ENCODE results near the gene LRRC8C. TPM values are rescaled to one million over a fixed set of nuclear protein-coding genes. Genes with fewer than 3 reads are reported as not detected.

LRRC8C gene
- total RNA-seq, 2 experiments from 2014 or later, result 32.9 to 35.0 TPM

DNA sequence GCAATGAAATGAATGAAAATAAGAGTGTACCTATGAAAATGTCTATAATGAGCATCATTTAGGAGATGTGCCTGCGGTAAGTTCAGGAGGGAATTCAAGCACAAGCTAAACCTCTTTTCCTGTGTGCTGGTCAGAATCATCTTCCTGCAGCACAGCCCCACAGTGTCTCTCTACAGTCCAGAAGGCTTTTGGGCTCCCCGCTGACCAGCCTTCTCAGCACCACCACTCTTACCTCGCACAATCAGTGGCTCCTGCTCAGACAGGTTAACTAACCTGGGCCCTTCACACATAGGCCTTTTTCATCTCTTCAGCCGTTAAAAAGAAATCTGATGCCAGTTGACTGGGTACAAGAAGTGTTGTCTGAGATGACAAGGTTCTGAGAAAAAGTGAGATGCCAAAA is 57.7 kb downstream of the LRRC8C start:
- Mint-ChIP-seq H3K36me3 (ENCODE audit: low read depth) (peaks cover 72% of the 10 kb centered on the region), H3K4me1 (ENCODE audit: low read depth) (peaks cover 51% of the 10 kb centered on the region), H3K9me3 (ENCODE audit: insufficient read depth) (no peaks in the 10 kb centered on the region), H3K4me3 (no peak overlapping the region), H3K27ac (peak overlapping the region; percentile 59), H3K27me3 (ENCODE audit: low read depth) (no peaks in the 10 kb centered on the region)
- ChIA-PET CTCF (no interaction called here), POLR2A (no interaction called here)
- DNase-seq (no peak), ATAC-seq (no peak)

DNA sequence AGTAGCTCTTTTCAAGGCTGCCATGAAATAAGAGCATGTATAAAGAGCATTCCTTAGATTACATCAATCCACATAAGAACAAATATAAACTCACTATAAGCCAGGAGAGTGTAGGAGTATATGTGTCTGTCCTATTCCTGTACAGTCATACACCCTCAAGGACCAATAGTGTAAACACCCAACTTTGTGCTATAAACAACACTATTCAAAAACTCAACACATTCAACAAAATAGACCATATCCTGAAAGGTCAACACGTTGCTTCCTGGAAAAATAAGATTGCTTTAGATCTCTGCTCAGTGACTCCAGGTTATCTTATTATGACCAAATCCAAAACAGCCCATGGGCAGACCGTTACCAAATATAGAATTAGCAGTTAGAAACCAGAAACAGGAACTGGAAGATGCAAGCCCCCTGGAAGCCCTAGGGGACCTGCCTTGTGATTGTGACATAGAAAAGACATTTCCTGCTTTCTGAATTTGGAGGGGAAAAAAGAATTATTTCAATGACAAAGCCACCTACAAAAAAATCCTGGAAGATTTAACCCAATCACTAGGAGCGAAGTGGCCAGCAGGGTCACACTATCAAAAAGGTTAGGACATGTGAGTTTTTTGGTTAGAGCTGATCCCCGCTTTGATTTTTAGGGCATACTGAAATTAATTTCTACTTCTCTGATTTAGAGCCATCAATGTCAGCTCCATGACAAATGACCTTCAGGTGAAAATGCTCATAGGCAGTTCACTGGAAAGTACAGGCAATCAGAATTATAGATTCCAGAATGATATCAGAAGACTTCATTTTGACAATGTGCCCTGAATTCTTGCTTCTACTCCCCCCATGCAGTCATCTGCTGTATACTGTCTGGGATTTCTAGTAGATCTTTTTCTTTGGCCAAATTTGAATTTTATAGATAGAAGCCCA is 59.9 kb downstream of the LRRC8C start:
- H3K27me3 Mint-ChIP-seq (ENCODE audit: low read depth), result no peaks in the 10 kb centered on the region
- no peaks in the 10 kb centered on the region for H3K9me3 Mint-ChIP-seq (ENCODE audit: insufficient read depth)
- H3K4me1 Mint-ChIP-seq (ENCODE audit: low read depth), result peaks cover 61% of the 10 kb centered on the region
- peak; percentile 45 for ATAC-seq
- DNase-seq, result no peak
- ChIA-PET POLR2A (interaction anchor here (0.7 kb wide), 1 partner anchor 65 kb away, joined by 3 read pairs; no protein-coding TSS in a partner anchor), CTCF (interaction anchor here (0.7 to 6.1 kb wide), 8 partner anchors 10 to 74 kb away, joined by 3 to 50 read pairs (median 4); no protein-coding TSS in a partner anchor)
- peak overlapping the region; percentile 74 for H3K27ac Mint-ChIP-seq
- H3K4me3 Mint-ChIP-seq, result no peak overlapping the region
- peaks cover 63% of the 10 kb centered on the region for H3K36me3 Mint-ChIP-seq (ENCODE audit: low read depth)

DNA sequence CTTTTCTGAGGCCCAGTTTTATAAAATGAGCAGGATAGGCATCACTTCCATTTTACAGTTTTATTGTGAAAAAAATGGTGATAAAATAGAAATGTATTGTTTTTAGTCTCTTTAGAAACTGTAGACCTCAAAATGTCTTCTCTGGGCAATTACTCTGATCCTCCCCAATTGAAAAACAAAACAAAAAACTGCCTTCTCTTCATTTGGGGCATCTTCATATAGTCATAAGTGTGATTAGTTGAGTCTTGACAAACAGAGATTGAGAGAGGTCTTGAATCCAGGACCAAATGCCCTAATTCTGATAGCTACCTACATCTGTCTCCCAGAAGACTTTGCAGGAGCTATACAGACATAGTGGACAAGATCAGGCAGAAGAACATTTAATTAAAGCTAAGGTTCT is 62.9 kb downstream of the LRRC8C start:
- CTCF ChIA-PET, result interaction anchor here (0.9 to 6.1 kb wide), 11 partner anchors 8 to 212 kb away, joined by 3 to 50 read pairs (median 4); partner anchors contain the start of gene LRRC8C
- H3K9me3 Mint-ChIP-seq (ENCODE audit: insufficient read depth), result no peaks in the 10 kb centered on the region
- ATAC-seq (no peak), DNase-seq (no peak)
- peaks cover 82% of the 10 kb centered on the region for H3K4me1 Mint-ChIP-seq (ENCODE audit: low read depth)
- no peak overlapping the region for H3K4me3 Mint-ChIP-seq
- peak overlapping the region; percentile 51 for H3K27ac Mint-ChIP-seq
- no peaks in the 10 kb centered on the region for H3K27me3 Mint-ChIP-seq (ENCODE audit: low read depth)
- peaks cover 62% of the 10 kb centered on the region for H3K36me3 Mint-ChIP-seq (ENCODE audit: low read depth)
- POLR2A ChIA-PET, result interaction anchor here (0.9 to 1.5 kb wide), 2 partner anchors 61 to 63 kb away, joined by 4 read pairs; partner anchors contain the start of gene LRRC8C

DNA sequence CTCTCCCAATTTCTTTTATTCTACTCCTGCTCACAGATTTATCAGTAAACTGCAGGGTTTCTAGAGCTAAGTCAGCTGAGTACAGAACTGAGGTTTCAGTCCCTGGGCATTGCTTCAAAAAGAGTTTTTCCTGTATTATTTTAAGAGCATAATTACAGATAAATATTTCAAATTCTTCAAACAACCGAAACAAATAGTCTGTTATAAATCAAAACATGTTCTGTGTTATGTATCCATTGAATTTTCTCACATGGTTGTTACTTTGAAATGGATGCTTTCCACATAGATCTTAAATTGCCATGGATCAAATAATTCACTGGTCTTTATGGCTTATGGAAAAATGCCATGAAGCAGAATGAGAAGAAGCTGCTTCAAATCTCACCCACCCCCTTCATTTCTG is 64.5 kb downstream of the LRRC8C start:
- ATAC-seq, result no peak
- H3K36me3 Mint-ChIP-seq (ENCODE audit: low read depth), result peaks cover 73% of the 10 kb centered on the region
- H3K27ac Mint-ChIP-seq, result peak overlapping the region; percentile 17
- peaks cover 85% of the 10 kb centered on the region for H3K4me1 Mint-ChIP-seq (ENCODE audit: low read depth)
- CTCF ChIA-PET, result interaction anchor here (1.0 to 6.1 kb wide), 5 partner anchors 9 to 214 kb away, joined by 3 to 50 read pairs (median 4); no protein-coding TSS in a partner anchor
- H3K27me3 Mint-ChIP-seq (ENCODE audit: low read depth), result no peaks in the 10 kb centered on the region
- POLR2A ChIA-PET, result interaction anchor here (1.5 kb wide), 1 partner anchor 65 kb away, joined by 4 read pairs; no protein-coding TSS in a partner anchor
- DNase-seq, result no peak
- H3K4me3 Mint-ChIP-seq, result no peak overlapping the region
- no peaks in the 10 kb centered on the region for H3K9me3 Mint-ChIP-seq (ENCODE audit: insufficient read depth)

DNA sequence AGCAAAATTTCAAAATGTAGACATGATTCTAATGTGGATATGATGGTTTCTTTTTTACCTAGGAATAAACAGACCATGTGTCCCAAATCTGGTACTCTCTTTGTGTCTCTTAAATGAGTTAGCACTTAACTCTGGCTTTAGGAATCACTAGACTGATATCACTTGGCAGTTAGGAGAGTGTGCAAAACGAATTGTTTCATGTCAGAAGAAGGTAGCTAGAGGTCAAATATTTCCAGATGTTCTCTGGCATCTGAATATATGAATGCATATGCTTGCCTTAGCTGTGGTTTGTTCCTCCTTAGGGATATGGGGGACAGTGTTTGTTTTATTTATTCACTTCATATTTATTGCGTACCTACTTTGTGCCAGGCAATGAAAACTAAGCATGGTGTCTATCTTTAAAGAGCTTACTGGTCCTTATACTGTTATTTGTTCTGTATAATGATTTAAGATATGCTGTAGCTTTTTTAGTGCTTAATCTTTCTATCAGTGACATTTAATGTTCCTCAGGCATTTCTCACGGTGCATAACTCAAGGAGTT is 65.2 kb downstream of the LRRC8C start:
- H3K36me3 Mint-ChIP-seq (ENCODE audit: low read depth), result peaks cover 72% of the 10 kb centered on the region
- H3K27me3 Mint-ChIP-seq (ENCODE audit: low read depth), result no peaks in the 10 kb centered on the region
- ATAC-seq (no peak), DNase-seq (no peak)
- no peaks in the 10 kb centered on the region for H3K9me3 Mint-ChIP-seq (ENCODE audit: insufficient read depth)
- H3K4me3 Mint-ChIP-seq, result no peak overlapping the region
- CTCF ChIA-PET, result interaction anchor here (0.8 to 2.0 kb wide), 10 partner anchors 10 to 215 kb away, joined by 3 to 27 read pairs (median 3); no protein-coding TSS in a partner anchor
- peaks cover 81% of the 10 kb centered on the region for H3K4me1 Mint-ChIP-seq (ENCODE audit: low read depth)
- POLR2A ChIA-PET, result interaction anchor here (1.5 kb wide), 1 partner anchor 65 kb away, joined by 4 read pairs; no protein-coding TSS in a partner anchor
- peak overlapping the region; percentile 9 for H3K27ac Mint-ChIP-seq

DNA sequence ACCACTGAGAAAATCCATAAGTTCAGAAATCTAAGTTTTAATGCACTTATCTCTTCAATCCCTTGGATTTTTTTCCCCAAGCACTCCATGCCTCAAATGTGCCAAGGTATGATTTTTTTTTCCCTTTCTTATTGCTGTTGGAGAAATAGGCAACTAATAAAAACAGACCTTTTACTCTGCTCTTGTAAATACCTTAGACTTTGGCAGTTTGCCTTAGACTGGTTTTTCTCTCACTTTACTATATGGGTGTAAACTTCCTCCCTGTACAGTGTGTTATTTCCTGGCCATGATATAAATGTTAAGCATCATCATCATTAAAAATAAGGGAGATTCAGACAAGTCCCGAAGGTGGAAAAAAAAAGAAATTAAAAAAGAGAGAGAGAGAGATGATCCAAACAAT is 65.7 kb downstream of the LRRC8C start:
- Mint-ChIP-seq H3K27me3 (ENCODE audit: low read depth) (no peaks in the 10 kb centered on the region), H3K4me1 (ENCODE audit: low read depth) (peaks cover 81% of the 10 kb centered on the region), H3K27ac (peak overlapping the region; percentile 90), H3K36me3 (ENCODE audit: low read depth) (peaks cover 71% of the 10 kb centered on the region), H3K4me3 (peak overlapping the region; percentile 29), H3K9me3 (ENCODE audit: insufficient read depth) (no peaks in the 10 kb centered on the region)
- POLR2A ChIA-PET, result interaction anchor here (1.5 kb wide), 1 partner anchor 64 kb away, joined by 4 read pairs; no protein-coding TSS in a partner anchor
- CTCF ChIA-PET, result interaction anchor here (0.8 to 2.0 kb wide), 13 partner anchors 9 to 215 kb away, joined by 3 to 27 read pairs (median 3); partner anchors contain the start of gene LRRC8C
- ATAC-seq (peak; percentile 34), DNase-seq (no peak)

DNA sequence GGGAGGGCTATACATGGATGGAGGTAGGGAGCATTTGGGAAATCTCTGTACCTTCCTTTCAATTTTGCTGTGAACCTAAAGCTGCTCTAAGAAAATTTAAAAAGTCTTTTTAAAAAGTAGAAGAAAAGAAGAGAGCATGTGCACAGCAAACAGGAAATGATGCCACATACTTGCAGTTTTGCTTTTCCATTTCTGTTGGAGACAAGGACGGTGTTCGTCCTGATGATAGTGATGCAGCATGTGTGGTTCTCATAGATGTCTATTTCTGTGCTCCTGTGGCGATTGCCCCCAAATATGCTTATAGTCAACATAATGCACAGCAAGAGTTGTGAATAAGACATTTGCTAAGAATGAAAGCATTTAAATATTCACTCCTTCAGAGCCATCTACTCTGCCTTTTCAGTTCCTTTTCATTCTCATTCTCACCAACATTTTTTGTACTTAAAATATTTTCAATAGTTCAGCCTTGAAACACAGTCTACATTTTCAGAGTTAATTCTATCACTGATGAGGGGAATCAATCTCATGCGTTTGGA is 66.6 kb downstream of the LRRC8C start:
- no peaks in the 10 kb centered on the region for H3K27me3 Mint-ChIP-seq (ENCODE audit: low read depth)
- ATAC-seq (peak; percentile 64), DNase-seq (no peak)
- POLR2A ChIA-PET, result no interaction called here
- no peaks in the 10 kb centered on the region for H3K9me3 Mint-ChIP-seq (ENCODE audit: insufficient read depth)
- peaks cover 81% of the 10 kb centered on the region for H3K4me1 Mint-ChIP-seq (ENCODE audit: low read depth)
- CTCF ChIA-PET, result interaction anchor here (1.0 to 2.0 kb wide), 6 partner anchors 8 to 67 kb away, joined by 3 to 27 read pairs (median 4); partner anchors contain the start of gene LRRC8C
- H3K27ac Mint-ChIP-seq, result peak overlapping the region; percentile 90
- H3K36me3 Mint-ChIP-seq (ENCODE audit: low read depth), result peaks cover 72% of the 10 kb centered on the region
- H3K4me3 Mint-ChIP-seq, result peak overlapping the region; percentile 23

DNA sequence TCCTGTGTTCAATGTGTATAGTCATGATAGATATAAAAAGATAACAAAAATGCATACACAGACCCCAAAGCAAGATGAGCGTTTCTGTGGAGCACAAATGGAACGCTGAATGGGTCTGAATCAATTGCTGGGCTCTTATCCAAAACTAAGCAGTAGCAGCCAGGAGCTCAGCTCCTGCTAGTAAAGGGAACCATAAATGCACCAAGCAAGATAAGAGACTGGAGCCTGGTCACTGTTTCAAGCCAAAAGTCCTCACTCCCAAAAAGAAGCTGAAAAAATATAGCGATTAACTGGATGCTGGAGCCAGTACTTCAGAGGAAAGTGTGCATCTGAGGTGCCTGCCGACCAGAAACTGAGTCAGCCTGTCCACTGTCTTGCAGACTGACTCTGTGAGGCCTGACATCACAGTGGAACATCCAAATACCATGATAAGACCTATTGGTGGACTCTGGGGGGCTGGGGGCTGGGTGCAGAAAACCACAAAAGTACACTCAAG is 68.9 kb downstream of the LRRC8C start:
- POLR2A ChIA-PET, result no interaction called here
- no peaks in the 10 kb centered on the region for H3K27me3 Mint-ChIP-seq (ENCODE audit: low read depth)
- H3K9me3 Mint-ChIP-seq (ENCODE audit: insufficient read depth), result no peaks in the 10 kb centered on the region
- no peak overlapping the region for H3K27ac Mint-ChIP-seq
- H3K4me1 Mint-ChIP-seq (ENCODE audit: low read depth), result peaks cover 75% of the 10 kb centered on the region
- peak; percentile 43 for ATAC-seq
- CTCF ChIA-PET, result interaction anchor here (1.5 to 1.8 kb wide), 2 partner anchors 18 to 62 kb away, joined by 5 to 7 read pairs; no protein-coding TSS in a partner anchor
- H3K36me3 Mint-ChIP-seq (ENCODE audit: low read depth), result peaks cover 64% of the 10 kb centered on the region
- H3K4me3 Mint-ChIP-seq, result no peak overlapping the region
- DNase-seq, result no peak

DNA sequence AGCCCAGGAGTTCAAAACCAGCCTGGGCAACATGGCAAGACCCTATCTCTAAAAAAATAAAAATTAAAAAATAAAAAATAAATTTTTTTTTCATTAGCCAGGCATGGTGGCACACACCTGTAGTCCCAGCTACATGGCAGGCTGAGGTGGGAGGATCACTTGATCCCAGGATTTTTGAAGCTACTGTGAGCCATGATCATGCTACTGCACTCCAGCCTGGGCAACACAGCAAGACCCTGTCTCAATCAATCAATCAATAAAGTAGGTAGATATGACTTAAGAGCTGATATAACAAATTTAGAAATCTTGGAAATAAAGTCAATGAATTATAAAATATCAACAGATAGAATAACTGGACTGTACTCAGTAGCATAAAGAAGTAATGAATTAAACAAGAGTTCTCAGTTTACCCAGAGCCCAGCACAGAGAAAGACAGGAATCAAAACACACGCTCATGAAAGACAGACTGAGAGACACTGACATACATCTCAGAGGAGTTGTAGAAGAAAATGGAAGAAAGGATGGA is 69.7 kb downstream of the LRRC8C start:
- ChIA-PET POLR2A (no interaction called here), CTCF (interaction anchor here (0.9 to 1.8 kb wide), 3 partner anchors 16 to 60 kb away, joined by 3 to 6 read pairs (median 3); no protein-coding TSS in a partner anchor)
- H3K27me3 Mint-ChIP-seq (ENCODE audit: low read depth), result no peaks in the 10 kb centered on the region
- ATAC-seq, result no peak
- peaks cover 68% of the 10 kb centered on the region for H3K4me1 Mint-ChIP-seq (ENCODE audit: low read depth)
- no peaks in the 10 kb centered on the region for H3K9me3 Mint-ChIP-seq (ENCODE audit: insufficient read depth)
- H3K36me3 Mint-ChIP-seq (ENCODE audit: low read depth), result peaks cover 62% of the 10 kb centered on the region
- H3K4me3 Mint-ChIP-seq, result no peak overlapping the region
- DNase-seq, result no peak
- no peak overlapping the region for H3K27ac Mint-ChIP-seq

DNA sequence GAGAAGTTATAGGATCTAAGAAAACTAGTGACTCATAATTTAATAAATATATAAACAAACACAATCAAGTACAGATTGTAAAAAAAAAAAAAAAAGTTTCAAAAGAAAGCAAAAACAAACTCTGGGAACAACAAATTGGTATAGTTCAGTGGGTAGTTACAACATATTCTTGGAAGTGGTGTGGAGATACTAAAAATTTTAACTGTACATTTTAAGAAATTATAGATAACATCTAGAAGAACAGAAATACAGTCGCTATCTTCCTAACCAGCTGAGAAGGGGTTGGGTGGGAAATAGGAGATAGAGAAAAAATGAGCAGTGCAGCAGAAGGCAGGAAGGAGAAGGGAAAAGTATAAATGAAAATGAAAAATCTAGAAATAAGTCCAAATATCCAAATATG is 70.5 kb downstream of the LRRC8C start:
- H3K27me3 Mint-ChIP-seq (ENCODE audit: low read depth), result no peaks in the 10 kb centered on the region
- ATAC-seq (no peak), DNase-seq (no peak)
- no peak overlapping the region for H3K27ac Mint-ChIP-seq
- ChIA-PET POLR2A (no interaction called here), CTCF (interaction anchor here (0.9 to 1.8 kb wide), 5 partner anchors 8 to 59 kb away, joined by 3 to 6 read pairs (median 3); no protein-coding TSS in a partner anchor)
- no peak overlapping the region for H3K4me3 Mint-ChIP-seq
- H3K9me3 Mint-ChIP-seq (ENCODE audit: insufficient read depth), result no peaks in the 10 kb centered on the region
- H3K4me1 Mint-ChIP-seq (ENCODE audit: low read depth), result peaks cover 59% of the 10 kb centered on the region
- peaks cover 65% of the 10 kb centered on the region for H3K36me3 Mint-ChIP-seq (ENCODE audit: low read depth)

DNA sequence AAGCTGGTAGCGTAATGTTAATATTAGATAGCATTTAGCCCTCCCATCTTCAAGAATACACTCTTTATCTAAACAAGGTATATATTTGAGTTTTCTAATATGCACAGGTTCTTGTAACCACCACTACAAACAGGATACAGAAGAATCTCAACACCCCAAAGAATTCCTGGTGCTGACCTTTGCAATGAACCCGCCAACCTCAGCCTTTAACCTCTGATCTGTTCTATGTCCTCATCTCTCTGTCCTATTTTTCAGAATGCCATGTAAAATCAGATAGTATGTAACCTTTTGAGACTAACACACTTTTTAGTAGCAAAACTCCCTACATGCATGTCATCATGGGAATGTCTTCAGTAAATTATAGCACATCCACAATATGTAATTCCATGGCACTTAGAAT is 71.1 kb downstream of the LRRC8C start:
- H3K36me3 Mint-ChIP-seq (ENCODE audit: low read depth), result peaks cover 65% of the 10 kb centered on the region
- H3K4me3 Mint-ChIP-seq, result no peak overlapping the region

More for the DNA sequence above, 71.1 kb downstream of the LRRC8C start:
- ATAC-seq, result no peak
- H3K27me3 Mint-ChIP-seq (ENCODE audit: low read depth), result no peaks in the 10 kb centered on the region
- no peak for DNase-seq
- POLR2A ChIA-PET, result no interaction called here
- no peak overlapping the region for H3K27ac Mint-ChIP-seq
- H3K9me3 Mint-ChIP-seq (ENCODE audit: insufficient read depth), result no peaks in the 10 kb centered on the region
- peaks cover 55% of the 10 kb centered on the region for H3K4me1 Mint-ChIP-seq (ENCODE audit: low read depth)
- CTCF ChIA-PET, result interaction anchor here (1.0 to 1.8 kb wide), 3 partner anchors 9 to 59 kb away, joined by 3 to 6 read pairs (median 4); no protein-coding TSS in a partner anchor
